Subcutaneous adipose tissue (tissue), 4 donors: Measurements from ENCODE around the gene SPATA6L. TPM values are rescaled to one million over a fixed set of nuclear protein-coding genes. Genes with fewer than 3 reads are reported as not detected.

Experiments
- CTCF ChIP-seq: fragments of 450-650 bp; IDR thresholded peaks from one replicate; pipeline ENCODE4 v1.5.1; 2016; ENCODE audit warnings: low read depth, mild to moderate bottlenecking, control low read depth, antibody characterized with exemption, moderate library complexity
- total RNA-seq, 4 donors: library from RNA; depleted of rRNA; stranded (reverse); fragments of >200 nt; gene quantifications; one replicate each; pipeline ENCODE4 v1.1.0, GENCODE V29; 2016

The SPATA6L gene
- total RNA-seq, 4 donors from 2014 or later = 1.8 to 5.3 (median 2.8) TPM

- no peak for TF ChIP-seq CTCF
Observed at GRCh38 chr9:4677392-4677791, 11.1 kb upstream of the SPATA6L start.

GRCh38 chr9:4674783-4675182, 8.5 kb upstream of the SPATA6L start:
- TF ChIP-seq CTCF = no peak

- no peak for TF ChIP-seq CTCF
Observed at GRCh38 chr9:4671737-4672136, 5.5 kb upstream of the SPATA6L start.

GRCh38 chr9:4670591-4670990, 4.3 kb upstream of the SPATA6L start:
- no peak for TF ChIP-seq CTCF

GRCh38 chr9:4669890-4670289, 3.6 kb upstream of the SPATA6L start:
- no peak for TF ChIP-seq CTCF

- TF ChIP-seq CTCF = no peak
Observed at GRCh38 chr9:4668604-4669003, 2.3 kb upstream of the SPATA6L start.

- no peak for TF ChIP-seq CTCF
Observed at GRCh38 chr9:4667681-4668080, 1.4 kb upstream of the SPATA6L start.
